ENCODE measurements around the gene GHSR. TPM values are rescaled to one million over a fixed set of nuclear protein-coding genes. Genes with fewer than 3 reads are reported as not detected.

Gene GHSR, protein sequence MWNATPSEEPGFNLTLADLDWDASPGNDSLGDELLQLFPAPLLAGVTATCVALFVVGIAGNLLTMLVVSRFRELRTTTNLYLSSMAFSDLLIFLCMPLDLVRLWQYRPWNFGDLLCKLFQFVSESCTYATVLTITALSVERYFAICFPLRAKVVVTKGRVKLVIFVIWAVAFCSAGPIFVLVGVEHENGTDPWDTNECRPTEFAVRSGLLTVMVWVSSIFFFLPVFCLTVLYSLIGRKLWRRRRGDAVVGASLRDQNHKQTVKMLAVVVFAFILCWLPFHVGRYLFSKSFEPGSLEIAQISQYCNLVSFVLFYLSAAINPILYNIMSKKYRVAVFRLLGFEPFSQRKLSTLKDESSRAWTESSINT
- total RNA-seq (2014; rRNA removed; shearing (Covaris generic)) = not detected in 2 replicates

DNA sequence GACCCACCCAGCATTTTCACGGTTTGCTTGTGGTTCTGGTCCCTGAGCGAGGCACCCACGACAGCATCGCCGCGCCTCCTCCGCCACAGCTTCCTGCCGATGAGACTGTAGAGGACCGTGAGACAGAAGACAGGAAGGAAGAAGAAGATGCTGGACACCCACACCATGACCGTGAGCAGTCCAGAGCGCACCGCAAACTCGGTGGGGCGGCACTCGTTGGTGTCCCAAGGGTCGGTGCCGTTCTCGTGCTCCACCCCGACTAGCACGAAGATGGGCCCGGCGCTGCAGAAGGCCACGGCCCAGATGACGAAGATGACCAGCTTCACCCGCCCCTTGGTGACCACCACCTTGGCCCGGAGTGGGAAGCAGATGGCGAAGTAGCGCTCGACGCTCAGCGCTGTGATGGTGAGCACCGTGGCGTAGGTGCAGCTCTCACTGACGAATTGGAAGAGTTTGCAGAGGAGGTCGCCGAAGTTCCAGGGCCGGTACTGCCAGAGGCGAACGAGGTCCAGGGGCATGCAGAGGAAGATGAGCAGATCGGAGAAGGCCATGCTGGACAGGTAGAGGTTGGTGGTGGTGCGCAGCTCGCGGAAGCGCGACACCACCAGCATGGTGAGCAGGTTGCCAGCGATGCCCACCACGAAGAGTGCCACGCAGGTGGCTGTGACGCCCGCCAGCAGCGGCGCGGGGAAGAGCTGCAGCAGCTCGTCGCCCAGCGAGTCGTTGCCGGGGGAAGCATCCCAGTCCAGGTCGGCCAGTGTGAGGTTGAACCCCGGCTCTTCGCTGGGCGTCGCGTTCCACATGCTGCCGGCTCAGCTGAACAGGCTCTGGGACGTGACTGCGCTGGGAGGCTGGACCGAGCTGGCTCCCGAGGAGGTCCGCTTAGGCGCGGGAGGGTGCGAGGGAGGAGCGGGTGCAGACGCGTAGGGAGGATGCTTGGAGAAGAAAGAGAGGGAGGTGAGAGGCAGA is at the start of gene GHSR:
TSS of gene GHSR (minus strand) at position 846 of the 969 bp plus-strand sequence. CDS start at position 803, 43 bp downstream.
- DNase-seq (ENCODE audit: low read depth) = no peak

- peak; percentile 77 for DNase-seq (ENCODE audit: low read depth)
These were observed 42.0 kb upstream of the GHSR start for GRCh38 chr3:172490198-172490669.

DNA sequence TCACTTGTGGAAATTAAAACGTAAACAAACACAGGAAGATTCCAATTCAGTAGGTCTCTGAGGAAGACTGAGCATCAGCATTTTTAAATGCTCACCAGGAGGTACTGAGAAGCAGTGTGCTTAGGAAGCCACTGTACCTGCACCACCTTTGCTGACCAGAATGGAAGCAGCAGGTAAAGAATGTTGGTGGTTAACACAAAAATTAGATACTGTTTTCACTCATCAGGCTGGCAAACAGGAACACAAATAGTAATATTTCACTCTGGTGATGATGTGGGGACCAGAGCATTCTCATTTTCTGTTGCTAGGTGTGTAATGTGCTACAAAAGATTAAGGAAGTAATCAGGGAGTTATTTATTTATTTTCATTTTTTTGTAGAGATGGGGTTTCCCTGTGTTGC is 29.9 kb upstream of the GHSR start:
- DNase-seq (ENCODE audit: low read depth) = no peak

DNA sequence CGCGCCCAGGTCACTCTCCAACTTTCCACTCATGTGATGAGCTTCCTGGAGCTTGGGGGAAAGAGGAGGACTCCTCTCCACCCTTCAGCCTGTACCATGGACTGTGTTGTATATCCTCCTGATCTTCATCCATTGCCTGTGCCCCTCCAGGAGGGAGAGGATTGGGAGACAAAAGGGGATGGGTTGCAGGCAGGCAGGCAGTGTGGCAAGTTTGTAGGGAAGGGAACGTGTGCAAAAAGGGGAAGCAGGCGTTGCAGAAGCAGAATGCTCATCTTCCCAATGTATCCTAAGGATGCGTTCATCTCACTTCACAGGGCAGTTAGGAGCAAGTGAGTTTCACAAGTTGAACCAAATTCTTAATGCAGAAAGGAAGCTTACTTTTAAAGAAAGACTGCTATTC is 28.1 kb upstream of the GHSR start:
- peak; percentile 21 for DNase-seq (ENCODE audit: low read depth)

- DNase-seq (ENCODE audit: low read depth) = no peak
These were observed 27.4 kb upstream of the GHSR start for GRCh38 chr3:172475703-172476102.

DNA sequence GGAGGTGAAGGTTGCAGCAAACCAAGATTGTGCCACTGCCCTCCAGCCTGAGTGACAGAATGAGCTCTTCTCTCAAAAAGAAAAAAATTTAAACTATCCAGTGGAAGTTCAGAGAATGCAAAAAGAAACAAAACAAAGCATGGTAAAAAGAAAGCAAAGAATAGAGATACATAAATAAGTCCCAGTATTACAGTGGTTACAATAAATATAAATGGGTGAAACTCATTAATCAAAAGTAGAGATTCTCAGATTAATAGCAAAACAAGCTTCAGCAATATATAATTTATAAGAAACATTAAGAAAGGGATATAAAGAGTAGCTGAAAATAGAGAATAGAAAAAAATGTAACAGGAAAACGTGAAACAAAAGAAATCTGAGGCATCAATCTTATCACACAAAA is 23.6 kb upstream of the GHSR start:
- no peak for DNase-seq (ENCODE audit: low read depth)

GRCh38 chr3:172470588-172470987 is 22.3 kb upstream of the GHSR start:
- no peak for DNase-seq (ENCODE audit: low read depth)

- peak; percentile 87 for DNase-seq (ENCODE audit: low read depth)
These were observed 19.0 kb upstream of the GHSR start for GRCh38 chr3:172467170-172467824.

DNA sequence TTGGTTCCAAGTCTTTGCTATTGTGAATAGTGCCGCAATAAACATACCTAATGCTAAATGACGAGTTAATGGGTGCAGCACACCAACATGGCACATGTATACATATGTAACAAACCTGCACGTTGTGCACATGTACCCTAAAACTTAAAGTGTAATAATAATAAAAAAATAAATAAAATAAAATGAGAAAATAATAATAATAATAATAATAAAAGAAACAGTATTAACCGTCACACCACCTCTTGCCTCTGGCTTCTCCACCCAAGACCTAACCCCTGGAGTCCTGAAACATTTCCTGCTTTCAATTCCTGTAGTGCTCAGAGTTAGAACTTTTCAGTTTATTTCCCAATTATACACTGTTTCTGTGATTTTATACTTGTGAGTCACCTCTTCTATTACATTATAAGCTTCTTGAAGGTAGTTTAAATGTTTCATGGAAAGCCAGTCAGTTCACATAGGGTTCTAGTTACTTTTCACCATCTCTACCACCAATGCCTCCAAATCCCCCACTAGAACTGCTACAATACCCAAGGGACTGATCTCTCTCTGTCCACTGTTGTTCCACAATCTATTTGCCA is 18.4 kb upstream of the GHSR start:
- no peak for DNase-seq (ENCODE audit: low read depth)

- DNase-seq (ENCODE audit: low read depth) = no peak
These were observed 17.0 kb upstream of the GHSR start for GRCh38 chr3:172465281-172465680.

DNA sequence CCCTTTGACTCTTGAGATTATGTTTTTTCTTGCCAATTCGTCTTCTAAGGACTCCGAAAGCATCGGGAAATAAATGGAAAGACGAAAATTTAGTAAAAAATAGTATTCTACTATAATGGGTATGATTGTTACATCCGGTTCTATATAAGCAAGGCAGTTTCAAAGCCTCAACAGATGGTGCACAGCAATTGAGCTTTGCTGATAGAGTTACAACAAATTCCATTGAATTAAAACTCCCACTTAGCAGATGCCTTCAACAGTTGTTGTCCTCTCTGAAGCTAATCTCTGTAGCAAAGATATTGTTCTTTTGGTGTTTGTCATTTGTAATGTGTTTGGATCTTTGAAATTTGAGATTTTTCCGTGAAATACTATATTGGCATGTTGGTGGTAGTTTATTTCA is 16.1 kb upstream of the GHSR start:
- DNase-seq (ENCODE audit: low read depth) = no peak

- peak; percentile 53 for DNase-seq (ENCODE audit: low read depth)
These were observed 13.4 kb upstream of the GHSR start for GRCh38 chr3:172461530-172462138.

DNA sequence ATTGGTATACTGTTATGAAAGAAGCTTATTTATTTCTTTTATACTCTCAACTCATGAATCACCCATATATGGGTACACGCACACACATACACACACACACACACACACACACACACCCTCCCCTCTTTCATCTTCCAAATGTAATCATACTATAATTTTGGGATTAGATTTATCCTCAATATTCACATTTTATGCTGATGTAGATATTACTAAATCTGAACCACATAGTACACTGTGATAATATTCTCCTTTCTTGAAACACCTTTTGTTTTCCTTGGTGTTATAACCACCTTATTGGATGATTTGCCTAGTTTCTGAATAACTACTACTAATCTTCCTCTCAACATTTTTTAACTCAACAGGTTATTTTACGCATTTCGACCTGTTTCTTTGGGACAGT is 8.1 kb upstream of the GHSR start:
- no peak for DNase-seq (ENCODE audit: low read depth)

DNA sequence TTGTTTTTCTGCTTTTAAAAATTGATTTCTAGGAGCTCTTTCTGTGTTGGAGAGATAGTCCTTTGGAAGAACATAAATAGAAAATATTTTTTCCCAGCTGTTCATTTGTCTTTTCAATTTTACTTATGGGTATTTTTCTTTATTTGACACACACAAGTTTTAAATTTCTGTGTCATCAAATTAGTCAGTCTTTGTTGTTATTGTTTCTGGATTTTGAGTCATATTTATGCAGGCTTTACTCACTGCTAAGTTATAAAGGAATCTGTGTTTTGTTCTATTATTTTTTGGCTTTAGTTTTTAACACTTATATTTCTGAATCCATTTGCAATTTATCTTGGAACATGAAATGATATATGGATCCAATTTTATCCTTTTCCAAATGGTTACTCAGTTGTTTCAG is 5.9 kb upstream of the GHSR start:
- DNase-seq (ENCODE audit: low read depth) = no peak

DNA sequence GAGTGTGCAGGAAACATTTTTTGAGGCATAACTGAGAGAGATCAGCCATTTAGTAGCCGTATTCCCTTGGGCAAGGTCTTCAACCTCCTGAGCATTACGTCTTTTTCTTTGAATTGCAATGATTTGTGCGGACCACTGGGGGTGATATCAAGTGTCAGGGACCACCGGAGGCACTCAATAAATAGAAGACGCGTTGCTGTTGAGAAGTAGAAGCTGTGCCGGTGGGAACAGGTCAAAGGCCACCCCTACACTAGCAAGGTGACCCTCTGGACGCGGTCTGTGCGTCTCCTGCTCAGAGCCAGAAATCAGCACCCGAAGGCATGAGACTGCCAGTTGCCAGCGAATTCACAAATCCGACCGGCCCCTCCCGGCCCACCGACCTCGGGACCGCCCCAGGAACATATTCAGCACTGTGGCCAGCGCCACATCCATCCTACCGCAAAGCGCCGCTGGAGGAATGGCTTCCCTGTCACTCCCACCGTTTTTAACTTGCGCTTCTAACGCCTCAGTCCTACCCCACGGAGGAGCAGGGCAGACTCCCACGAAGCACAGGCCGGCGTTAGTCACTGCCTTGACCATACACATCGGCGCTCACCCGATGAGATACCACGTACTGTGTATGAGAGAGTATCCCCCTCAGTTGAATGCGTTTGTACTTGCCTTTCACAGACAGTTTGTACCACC is 1.4 kb upstream of the GHSR start:
- peak; percentile 59 for DNase-seq (ENCODE audit: low read depth)

GRCh38 chr3:172448661-172449465 is 607 bp upstream of the GHSR start:
- DNase-seq (ENCODE audit: low read depth) = no peak

DNA sequence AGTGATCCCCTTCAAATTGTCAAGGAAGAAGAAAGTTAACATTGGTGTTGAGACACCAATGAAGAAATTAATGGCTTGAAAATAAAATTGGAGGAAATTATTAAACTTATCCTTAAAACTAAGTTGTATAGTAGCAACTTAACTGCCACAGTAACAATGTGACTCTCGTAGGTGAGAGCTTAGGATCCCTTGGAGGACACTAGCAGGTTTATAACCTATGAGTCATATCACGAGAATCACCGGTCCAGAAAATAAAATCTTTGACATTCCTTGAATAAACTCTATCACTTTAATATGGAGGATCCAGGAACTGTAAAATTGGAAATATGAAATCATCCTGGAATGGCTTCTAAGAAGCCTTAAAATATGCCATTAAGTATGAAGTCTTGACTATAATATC is 2.1 kb downstream of the GHSR start:
- no peak for DNase-seq (ENCODE audit: low read depth)

GRCh38 chr3:172444821-172445220 is 3.4 kb downstream of the GHSR start:
- no peak for DNase-seq (ENCODE audit: low read depth)

DNA sequence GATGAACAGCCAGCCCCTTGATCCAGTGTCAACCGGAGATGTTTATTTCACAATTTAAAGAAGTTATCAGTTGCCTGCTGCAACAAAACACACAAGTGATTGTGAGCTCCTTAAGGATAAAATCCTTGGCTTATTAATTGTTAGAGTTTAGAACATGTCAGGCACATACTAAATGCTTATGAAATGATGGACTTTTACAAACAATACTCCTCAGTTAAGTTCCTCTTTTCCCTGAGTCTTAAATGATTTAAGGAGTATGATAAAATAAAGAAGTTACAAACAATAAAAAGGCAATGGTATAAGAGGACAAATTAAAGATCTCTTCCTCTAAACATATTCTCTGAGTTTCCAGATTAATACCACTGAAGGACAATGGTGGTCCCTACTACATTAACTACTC is 5.7 kb downstream of the GHSR start:
- DNase-seq (ENCODE audit: low read depth) = no peak

- no peak for DNase-seq (ENCODE audit: low read depth)
These were observed 6.7 kb downstream of the GHSR start for GRCh38 chr3:172441581-172441980.

All from RPMI7951 (cell line).